GM12865 (cell line): Measurements from ENCODE around the gene NRXN2.

ENCODE experiments used
- DNase-seq: peaks from one replicate; pipeline ENCODE4 v3.0.0; 2010; ENCODE audit warnings: low read depth
- H3K4me3 ChIP-seq: 2 replicates; pipeline ENCODE4 v1.5.1; 2011; ENCODE audit warnings: mild to moderate bottlenecking, low read depth, low read length, control low read depth
- CTCF ChIP-seq: IDR thresholded peaks from 2 replicates; pipeline ENCODE4 v1.5.1; 2011; ENCODE audit warnings: low read length, control low read depth, low read depth, inconsistent platforms; ENCODE audit not compliant: insufficient read depth; ENCODE audit errors: missing control alignments

The NRXN2 gene

GRCh38 chr11:64694821-64695365 lies 28.1 kb downstream of the NRXN2 start:
- DNase-seq, result peak; percentile 59
- H3K4me3 ChIP-seq, result no peak overlapping the region
- TF ChIP-seq CTCF, result no peak

GRCh38 chr11:64694026-64694755 lies 28.8 kb downstream of the NRXN2 start:
- no peak for DNase-seq
- H3K4me3 ChIP-seq, result no peak overlapping the region
- TF ChIP-seq CTCF, result no peak

GRCh38 chr11:64692764-64693331 lies 30.1 kb downstream of the NRXN2 start:
- TF ChIP-seq CTCF, result no peak
- no peak overlapping the region for H3K4me3 ChIP-seq
- no peak for DNase-seq

- no peak overlapping the region for H3K4me3 ChIP-seq
- DNase-seq, result no peak
- no peak for TF ChIP-seq CTCF
Measured at GRCh38 chr11:64691543-64691942, 31.5 kb downstream of the NRXN2 start.

- no peak for DNase-seq
- no peak overlapping the region for H3K4me3 ChIP-seq
- no peak for TF ChIP-seq CTCF
Measured at GRCh38 chr11:64690235-64690634, 32.8 kb downstream of the NRXN2 start.

- peak overlapping the region; percentile 5; the same call in 1 of the 2 replicates for H3K4me3 ChIP-seq
- TF ChIP-seq CTCF, result peak; percentile 93
- DNase-seq, result peak; percentile 91
Measured at GRCh38 chr11:64688534-64688982, 34.4 kb downstream of the NRXN2 start.
